Activated T-helper 2 cell treated with anti-CD3 and anti-CD28 coated beads, Interferon-gamma antibody, Interleukin-2, Interleukin-4, amounts not matched to agents 10 μg/mL and 5 μg/mL and 100 μg/mL, durations not matched to agents 14 hours and 24 hours and 36 hours (primary cell): Measurements from ENCODE around the gene GNB4. TPM values are rescaled to one million over a fixed set of nuclear protein-coding genes. Genes with fewer than 3 reads are reported as not detected.

Experiments used
- total RNA-seq: library from RNA; stranded (reverse); gene quantifications from 2 replicates; pipeline ENCODE4 v1.2.3, GENCODE V29; 2022

Gene GNB4
- total RNA-seq, 1 donor from 2014 or later = 12.0 TPM

Other genes starting within 250 kb of the GNB4 start
- gene KCNMB3, start 200.4 kb downstream of the GNB4 start, total RNA-seq = 0.28 and 0.52 TPM in 2 replicates
- 34.3 and 38.7 TPM in 2 replicates for gene ZNF639, start 128.4 kb downstream of the GNB4 start, total RNA-seq
- 32.2 and 38.2 TPM in 2 replicates for gene MFN1, start 103.8 kb downstream of the GNB4 start, total RNA-seq
- gene ACTL6A, start 111.5 kb upstream of the GNB4 start, total RNA-seq = 114 and 121 TPM in 2 replicates
- gene MRPL47, start 153.2 kb upstream of the GNB4 start, total RNA-seq = 61.2 and 64.4 TPM in 2 replicates
- 90.3 and 91.6 TPM in 2 replicates for gene NDUFB5, start 153.3 kb upstream of the GNB4 start, total RNA-seq
- gene USP13, start 201.6 kb upstream of the GNB4 start, total RNA-seq = 16.4 and 17.0 TPM in 2 replicates